ENCODE measurements around the gene GAMT.

GAMT gene

GRCh38 chr19:1384478-1385110 is 16.7 kb downstream of the GAMT start:
- Histone ChIP-seq H3K9ac (ENCODE audit: low read length in 5 of 5) (peak overlapping the region; percentile 64 to 96 (median 96)), H3K27me3 (ENCODE audit: control insufficient read depth in 5 of 5, insufficient read depth in 4 of 5, low read length in 5 of 5) (no peaks in the 10 kb centered on the region), H3K9me3 (ENCODE audit: control insufficient read depth in 5 of 5, low read length in 5 of 5) (no peaks in the 10 kb centered on the region), H3K36me3 (ENCODE audit: control insufficient read depth in 5 of 5, insufficient read depth in 5 of 5, low read length in 5 of 5) (peaks cover 0 to 34% (median 21%) of the 10 kb centered on the region in 5 donors), H3K4me1 (ENCODE audit: control insufficient read depth in 5 of 5, insufficient read depth in 5 of 5, low read length in 5 of 5) (peaks cover 2 to 39% (median 23%) of the 10 kb centered on the region in 5 donors), H3K4me3 (ENCODE audit: low read depth in 1 of 5, low read length in 5 of 5) (peak overlapping the region; percentile 81 to 94 (median 90)), H3K27ac (ENCODE audit: low read depth, low read length) (peak overlapping the region; percentile 65)

GRCh38 chr19:1384085-1384462 is 17.3 kb downstream of the GAMT start:
- Histone ChIP-seq H3K27ac (ENCODE audit: low read depth, low read length) (peak overlapping the region; percentile 65), H3K9ac (ENCODE audit: low read length in 5 of 5) (peak overlapping the region; percentile 64 to 96 (median 96)), H3K27me3 (ENCODE audit: control insufficient read depth in 5 of 5, insufficient read depth in 4 of 5, low read length in 5 of 5) (no peaks in the 10 kb centered on the region), H3K4me1 (ENCODE audit: control insufficient read depth in 5 of 5, insufficient read depth in 5 of 5, low read length in 5 of 5) (peaks cover 2 to 40% (median 23%) of the 10 kb centered on the region in 5 donors), H3K9me3 (ENCODE audit: control insufficient read depth in 5 of 5, low read length in 5 of 5) (no peaks in the 10 kb centered on the region), H3K4me3 (ENCODE audit: low read depth in 1 of 5, low read length in 5 of 5) (peak overlapping the region; percentile 81 to 94 (median 90)), H3K36me3 (ENCODE audit: control insufficient read depth in 5 of 5, insufficient read depth in 5 of 5, low read length in 5 of 5) (peaks cover 0 to 29% (median 15%) of the 10 kb centered on the region in 5 donors)

- peak within 1 kb of the TSS; percentile 65 for H3K27ac ChIP-seq (ENCODE audit: low read depth, low read length)
- H3K36me3 ChIP-seq (ENCODE audit: control insufficient read depth in 5 of 5, insufficient read depth in 5 of 5, low read length in 5 of 5), result peaks cover 0 to 23% (median 10%) of the 10 kb centered on the region in 5 donors
- H3K9me3 ChIP-seq (ENCODE audit: control insufficient read depth in 5 of 5, low read length in 5 of 5), result no peaks in the 10 kb centered on the region
- H3K9ac ChIP-seq (ENCODE audit: low read length in 5 of 5), result peak within 1 kb of the TSS; percentile 64 to 96 (median 96)
- H3K4me3 ChIP-seq (ENCODE audit: low read depth in 1 of 5, low read length in 5 of 5), result peak within 1 kb of the TSS; percentile 81 to 94 (median 90)
- H3K4me1 ChIP-seq (ENCODE audit: control insufficient read depth in 5 of 5, insufficient read depth in 5 of 5, low read length in 5 of 5), result peaks cover 2 to 45% (median 28%) of the 10 kb centered on the region in 5 donors
- H3K27me3 ChIP-seq (ENCODE audit: control insufficient read depth in 5 of 5, insufficient read depth in 4 of 5, low read length in 5 of 5), result no peaks in the 10 kb centered on the region
Measured at GRCh38 chr19:1383312-1384084, 17.8 kb downstream of the GAMT start, which contains the start of gene NDUFS7. Gene NDUFS7 (plus strand): TSS chr19:1383907. CDS start chr19:1383927, 20 bp downstream.

- H3K27me3 ChIP-seq (ENCODE audit: control insufficient read depth in 5 of 5, insufficient read depth in 4 of 5, low read length in 5 of 5), result no peaks in the 10 kb centered on the region
- no peak overlapping the region for H3K9ac ChIP-seq (ENCODE audit: low read length in 5 of 5)
- peak overlapping the region in 2 of 5 donors; percentile 91 to 94 for H3K4me3 ChIP-seq (ENCODE audit: low read depth in 1 of 5, low read length in 5 of 5)
- H3K4me1 ChIP-seq (ENCODE audit: control insufficient read depth in 5 of 5, insufficient read depth in 5 of 5, low read length in 5 of 5), result peaks cover 2 to 51% (median 33%) of the 10 kb centered on the region in 5 donors
- H3K27ac ChIP-seq (ENCODE audit: low read depth, low read length), result no peak overlapping the region
- no peaks in the 10 kb centered on the region for H3K9me3 ChIP-seq (ENCODE audit: control insufficient read depth in 5 of 5, low read length in 5 of 5)
- H3K36me3 ChIP-seq (ENCODE audit: control insufficient read depth in 5 of 5, insufficient read depth in 5 of 5, low read length in 5 of 5), result peaks cover 0 to 22% (median 5%) of the 10 kb centered on the region in 5 donors
Measured at GRCh38 chr19:1383017-1383311, 18.4 kb downstream of the GAMT start.

GRCh38 chr19:1382250-1382649 is 19.1 kb downstream of the GAMT start:
- Histone ChIP-seq H3K9ac (ENCODE audit: low read length in 5 of 5) (no peak overlapping the region), H3K9me3 (ENCODE audit: control insufficient read depth in 5 of 5, low read length in 5 of 5) (no peaks in the 10 kb centered on the region), H3K4me1 (ENCODE audit: control insufficient read depth in 5 of 5, insufficient read depth in 5 of 5, low read length in 5 of 5) (peaks cover 2 to 58% (median 39%) of the 10 kb centered on the region in 5 donors), H3K4me3 (ENCODE audit: low read depth in 1 of 5, low read length in 5 of 5) (no peak overlapping the region), H3K27me3 (ENCODE audit: control insufficient read depth in 5 of 5, insufficient read depth in 4 of 5, low read length in 5 of 5) (no peaks in the 10 kb centered on the region), H3K27ac (ENCODE audit: low read depth, low read length) (no peak overlapping the region), H3K36me3 (ENCODE audit: control insufficient read depth in 5 of 5, insufficient read depth in 5 of 5, low read length in 5 of 5) (peaks cover 0 to 23% (median 6%) of the 10 kb centered on the region in 5 donors)

GRCh38 chr19:1379961-1380489 is 21.3 kb downstream of the GAMT start:
- H3K9me3 ChIP-seq (ENCODE audit: control insufficient read depth in 5 of 5, low read length in 5 of 5), result no peaks in the 10 kb centered on the region
- no peak overlapping the region for H3K27ac ChIP-seq (ENCODE audit: low read depth, low read length)
- H3K36me3 ChIP-seq (ENCODE audit: control insufficient read depth in 5 of 5, insufficient read depth in 5 of 5, low read length in 5 of 5), result peaks cover 0 to 20% (median 7%) of the 10 kb centered on the region in 5 donors

GRCh38 chr19:1379126-1379905 is 22.0 kb downstream of the GAMT start:
- H3K9me3 ChIP-seq (ENCODE audit: control insufficient read depth in 5 of 5, low read length in 5 of 5), result no peaks in the 10 kb centered on the region
- H3K4me3 ChIP-seq (ENCODE audit: low read depth in 1 of 5, low read length in 5 of 5), result no peak overlapping the region
- peaks cover 0 to 42% (median 37%) of the 10 kb centered on the region in 5 donors for H3K4me1 ChIP-seq (ENCODE audit: control insufficient read depth in 5 of 5, insufficient read depth in 5 of 5, low read length in 5 of 5)
- H3K36me3 ChIP-seq (ENCODE audit: control insufficient read depth in 5 of 5, insufficient read depth in 5 of 5, low read length in 5 of 5), result peaks cover 0 to 22% (median 10%) of the 10 kb centered on the region in 5 donors
- H3K9ac ChIP-seq (ENCODE audit: low read length in 5 of 5), result no peak overlapping the region
- H3K27ac ChIP-seq (ENCODE audit: low read depth, low read length), result no peak overlapping the region
- H3K27me3 ChIP-seq (ENCODE audit: control insufficient read depth in 5 of 5, insufficient read depth in 4 of 5, low read length in 5 of 5), result no peaks in the 10 kb centered on the region

More at GRCh38 chr19:1379961-1380489, 21.3 kb downstream of the GAMT start:
- no peak overlapping the region for H3K4me3 ChIP-seq (ENCODE audit: low read depth in 1 of 5, low read length in 5 of 5)
- peaks cover 0 to 48% (median 40%) of the 10 kb centered on the region in 5 donors for H3K4me1 ChIP-seq (ENCODE audit: control insufficient read depth in 5 of 5, insufficient read depth in 5 of 5, low read length in 5 of 5)
- no peak overlapping the region for H3K9ac ChIP-seq (ENCODE audit: low read length in 5 of 5)
- no peaks in the 10 kb centered on the region for H3K27me3 ChIP-seq (ENCODE audit: control insufficient read depth in 5 of 5, insufficient read depth in 4 of 5, low read length in 5 of 5)

GRCh38 chr19:1377965-1378785 is 23.2 kb downstream of the GAMT start:
- H3K9me3 ChIP-seq (ENCODE audit: control insufficient read depth in 5 of 5, low read length in 5 of 5), result no peaks in the 10 kb centered on the region
- H3K36me3 ChIP-seq (ENCODE audit: control insufficient read depth in 5 of 5, insufficient read depth in 5 of 5, low read length in 5 of 5), result peaks cover 0 to 33% (median 16%) of the 10 kb centered on the region in 5 donors
- peak overlapping the region; percentile 60 for H3K27ac ChIP-seq (ENCODE audit: low read depth, low read length)
- H3K27me3 ChIP-seq (ENCODE audit: control insufficient read depth in 5 of 5, insufficient read depth in 4 of 5, low read length in 5 of 5), result no peaks in the 10 kb centered on the region
- H3K4me3 ChIP-seq (ENCODE audit: low read depth in 1 of 5, low read length in 5 of 5), result peak overlapping the region in 3 of 5 donors; percentile 36 to 55 (median 44)
- peak overlapping the region in 1 of 5 donors; percentile 37 for H3K9ac ChIP-seq (ENCODE audit: low read length in 5 of 5)
- H3K4me1 ChIP-seq (ENCODE audit: control insufficient read depth in 5 of 5, insufficient read depth in 5 of 5, low read length in 5 of 5), result peaks cover 0 to 49% (median 42%) of the 10 kb centered on the region in 5 donors

All from subcutaneous abdominal adipose tissue (tissue), 5 donors.